ENCODE data around the gene THADA.
A peak's percentile ranks its signal among the peaks of the same experiment; 100 is the strongest.

Gene THADA

GRCh38 chr2:43276962-43277391 lies 318.9 kb downstream of the THADA start:
- H3K36me3 ChIP-seq (ENCODE audit: control insufficient read depth, insufficient read depth, low read length), result no peaks in the 10 kb centered on the region
- H3K9me3 ChIP-seq (ENCODE audit: control insufficient read depth, low read length), result no peaks in the 10 kb centered on the region
- H3K4me3 ChIP-seq (ENCODE audit: low read length), result no peak overlapping the region
- H3K9ac ChIP-seq (ENCODE audit: low read length), result peak overlapping the region; percentile 56
- H3K4me1 ChIP-seq (ENCODE audit: control insufficient read depth, insufficient read depth, low read length), result peaks cover 22% of the 10 kb centered on the region
- no peaks in the 10 kb centered on the region for H3K27me3 ChIP-seq (ENCODE audit: control insufficient read depth, insufficient read depth, low read length)

GRCh38 chr2:43276266-43276941 lies 319.4 kb downstream of the THADA start:
- Histone ChIP-seq H3K9me3 (ENCODE audit: control insufficient read depth, low read length) (no peaks in the 10 kb centered on the region), H3K36me3 (ENCODE audit: control insufficient read depth, insufficient read depth, low read length) (no peaks in the 10 kb centered on the region), H3K4me3 (ENCODE audit: low read length) (no peak overlapping the region), H3K4me1 (ENCODE audit: control insufficient read depth, insufficient read depth, low read length) (peaks cover 22% of the 10 kb centered on the region), H3K27me3 (ENCODE audit: control insufficient read depth, insufficient read depth, low read length) (no peaks in the 10 kb centered on the region), H3K9ac (ENCODE audit: low read length) (peak overlapping the region; percentile 56)

- Histone ChIP-seq H3K36me3 (ENCODE audit: control insufficient read depth, insufficient read depth, low read length) (no peaks in the 10 kb centered on the region), H3K9ac (ENCODE audit: low read length) (no peak overlapping the region), H3K9me3 (ENCODE audit: control insufficient read depth, low read length) (no peaks in the 10 kb centered on the region), H3K4me1 (ENCODE audit: control insufficient read depth, insufficient read depth, low read length) (peaks cover 25% of the 10 kb centered on the region), H3K4me3 (ENCODE audit: low read length) (no peak overlapping the region), H3K27me3 (ENCODE audit: control insufficient read depth, insufficient read depth, low read length) (no peaks in the 10 kb centered on the region)
These were observed 321.1 kb downstream of the THADA start for GRCh38 chr2:43274721-43275120.

GRCh38 chr2:43274055-43274454 lies 321.8 kb downstream of the THADA start:
- Histone ChIP-seq H3K27me3 (ENCODE audit: control insufficient read depth, insufficient read depth, low read length) (no peaks in the 10 kb centered on the region), H3K4me3 (ENCODE audit: low read length) (no peak overlapping the region), H3K9ac (ENCODE audit: low read length) (no peak overlapping the region), H3K9me3 (ENCODE audit: control insufficient read depth, low read length) (no peaks in the 10 kb centered on the region), H3K4me1 (ENCODE audit: control insufficient read depth, insufficient read depth, low read length) (peaks cover 32% of the 10 kb centered on the region), H3K36me3 (ENCODE audit: control insufficient read depth, insufficient read depth, low read length) (no peaks in the 10 kb centered on the region)

- Histone ChIP-seq H3K4me1 (ENCODE audit: control insufficient read depth, insufficient read depth, low read length) (peaks cover 37% of the 10 kb centered on the region), H3K36me3 (ENCODE audit: control insufficient read depth, insufficient read depth, low read length) (no peaks in the 10 kb centered on the region), H3K27me3 (ENCODE audit: control insufficient read depth, insufficient read depth, low read length) (no peaks in the 10 kb centered on the region), H3K9ac (ENCODE audit: low read length) (no peak overlapping the region), H3K4me3 (ENCODE audit: low read length) (no peak overlapping the region), H3K9me3 (ENCODE audit: control insufficient read depth, low read length) (no peaks in the 10 kb centered on the region)
These were observed 322.3 kb downstream of the THADA start for GRCh38 chr2:43273529-43273928.

- Histone ChIP-seq H3K36me3 (ENCODE audit: control insufficient read depth, insufficient read depth, low read length) (no peaks in the 10 kb centered on the region), H3K27me3 (ENCODE audit: control insufficient read depth, insufficient read depth, low read length) (no peaks in the 10 kb centered on the region), H3K9me3 (ENCODE audit: control insufficient read depth, low read length) (no peaks in the 10 kb centered on the region), H3K4me3 (ENCODE audit: low read length) (no peak overlapping the region), H3K9ac (ENCODE audit: low read length) (no peak overlapping the region), H3K4me1 (ENCODE audit: control insufficient read depth, insufficient read depth, low read length) (peaks cover 25% of the 10 kb centered on the region)
These were observed 324.8 kb downstream of the THADA start for GRCh38 chr2:43270930-43271615.

- Histone ChIP-seq H3K4me1 (ENCODE audit: control insufficient read depth, insufficient read depth, low read length) (peaks cover 19% of the 10 kb centered on the region), H3K9me3 (ENCODE audit: control insufficient read depth, low read length) (no peaks in the 10 kb centered on the region), H3K4me3 (ENCODE audit: low read length) (no peak overlapping the region)
These were observed 325.4 kb downstream of the THADA start for GRCh38 chr2:43270461-43270860.

GRCh38 chr2:43269706-43270105 lies 326.1 kb downstream of the THADA start:
- H3K9me3 ChIP-seq (ENCODE audit: control insufficient read depth, low read length), result no peaks in the 10 kb centered on the region
- no peaks in the 10 kb centered on the region for H3K27me3 ChIP-seq (ENCODE audit: control insufficient read depth, insufficient read depth, low read length)
- H3K9ac ChIP-seq (ENCODE audit: low read length), result no peak overlapping the region
- H3K4me3 ChIP-seq (ENCODE audit: low read length), result no peak overlapping the region
- H3K4me1 ChIP-seq (ENCODE audit: control insufficient read depth, insufficient read depth, low read length), result peaks cover 17% of the 10 kb centered on the region
- no peaks in the 10 kb centered on the region for H3K36me3 ChIP-seq (ENCODE audit: control insufficient read depth, insufficient read depth, low read length)

More at GRCh38 chr2:43270461-43270860, 325.4 kb downstream of the THADA start:
- Histone ChIP-seq H3K36me3 (ENCODE audit: control insufficient read depth, insufficient read depth, low read length) (no peaks in the 10 kb centered on the region), H3K27me3 (ENCODE audit: control insufficient read depth, insufficient read depth, low read length) (no peaks in the 10 kb centered on the region), H3K9ac (ENCODE audit: low read length) (no peak overlapping the region)

- H3K27me3 ChIP-seq (ENCODE audit: control insufficient read depth, insufficient read depth, low read length), result no peaks in the 10 kb centered on the region
- H3K36me3 ChIP-seq (ENCODE audit: control insufficient read depth, insufficient read depth, low read length), result no peaks in the 10 kb centered on the region
- no peaks in the 10 kb centered on the region for H3K9me3 ChIP-seq (ENCODE audit: control insufficient read depth, low read length)
- no peak overlapping the region for H3K4me3 ChIP-seq (ENCODE audit: low read length)
- H3K9ac ChIP-seq (ENCODE audit: low read length), result peak overlapping the region; percentile 29
- peaks cover 17% of the 10 kb centered on the region for H3K4me1 ChIP-seq (ENCODE audit: control insufficient read depth, insufficient read depth, low read length)
These were observed 326.7 kb downstream of the THADA start for GRCh38 chr2:43269074-43269572.

- Histone ChIP-seq H3K9me3 (ENCODE audit: control insufficient read depth, low read length) (no peaks in the 10 kb centered on the region), H3K27me3 (ENCODE audit: control insufficient read depth, insufficient read depth, low read length) (no peaks in the 10 kb centered on the region), H3K9ac (ENCODE audit: low read length) (no peak overlapping the region), H3K36me3 (ENCODE audit: control insufficient read depth, insufficient read depth, low read length) (no peaks in the 10 kb centered on the region), H3K4me1 (ENCODE audit: control insufficient read depth, insufficient read depth, low read length) (peaks cover 17% of the 10 kb centered on the region), H3K4me3 (ENCODE audit: low read length) (no peak overlapping the region)
These were observed 327.5 kb downstream of the THADA start for GRCh38 chr2:43268066-43268953.

- Histone ChIP-seq H3K4me3 (ENCODE audit: low read length) (no peak overlapping the region), H3K27me3 (ENCODE audit: control insufficient read depth, insufficient read depth, low read length) (no peaks in the 10 kb centered on the region), H3K9ac (ENCODE audit: low read length) (no peak overlapping the region), H3K36me3 (ENCODE audit: control insufficient read depth, insufficient read depth, low read length) (no peaks in the 10 kb centered on the region), H3K4me1 (ENCODE audit: control insufficient read depth, insufficient read depth, low read length) (peaks cover 17% of the 10 kb centered on the region), H3K9me3 (ENCODE audit: control insufficient read depth, low read length) (no peaks in the 10 kb centered on the region)
These were observed 328.5 kb downstream of the THADA start for GRCh38 chr2:43267381-43267780.

- Histone ChIP-seq H3K9ac (ENCODE audit: low read length) (no peak overlapping the region), H3K27me3 (ENCODE audit: control insufficient read depth, insufficient read depth, low read length) (no peaks in the 10 kb centered on the region), H3K4me1 (ENCODE audit: control insufficient read depth, insufficient read depth, low read length) (peaks cover 17% of the 10 kb centered on the region)
These were observed 329.1 kb downstream of the THADA start for GRCh38 chr2:43266711-43267111.

More at GRCh38 chr2:43266711-43267111, 329.1 kb downstream of the THADA start:
- no peak overlapping the region for H3K4me3 ChIP-seq (ENCODE audit: low read length)
- H3K36me3 ChIP-seq (ENCODE audit: control insufficient read depth, insufficient read depth, low read length), result no peaks in the 10 kb centered on the region
- H3K9me3 ChIP-seq (ENCODE audit: control insufficient read depth, low read length), result no peaks in the 10 kb centered on the region
